ENCODE data around the gene TAS2R1. TPM values are rescaled to one million over a fixed set of nuclear protein-coding genes. Genes with fewer than 3 reads are reported as not detected.

Gene TAS2R1
- total and polyA plus RNA-seq, 10 of the 15 experiments (the other 5 are each of a cell fraction or from before 2014, with no cell fraction given) = not detected

DNA sequence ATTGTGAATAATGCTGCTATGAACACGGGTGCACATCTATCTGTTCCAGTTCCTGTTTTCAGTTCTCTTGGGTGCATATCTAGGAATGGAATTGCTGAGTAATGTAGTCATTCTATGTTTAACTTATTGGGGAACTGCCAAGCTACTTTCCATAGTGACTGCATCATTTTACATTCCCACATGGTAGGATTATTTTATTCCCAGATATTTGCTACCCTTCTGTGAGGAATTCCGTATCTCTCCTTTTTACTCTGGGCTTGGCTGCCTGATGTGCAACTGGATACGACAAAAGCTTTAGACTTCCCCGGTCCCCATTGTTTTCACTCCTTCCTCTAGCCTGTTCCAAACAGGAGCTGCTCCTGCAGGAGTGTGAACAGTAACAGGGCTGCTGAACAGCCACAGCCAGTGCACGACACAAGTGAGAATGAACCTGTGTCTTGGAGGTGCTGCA lies 7.2 kb downstream of the TAS2R1 start (continued):
- TF ChIP-seq, protein P1, sequence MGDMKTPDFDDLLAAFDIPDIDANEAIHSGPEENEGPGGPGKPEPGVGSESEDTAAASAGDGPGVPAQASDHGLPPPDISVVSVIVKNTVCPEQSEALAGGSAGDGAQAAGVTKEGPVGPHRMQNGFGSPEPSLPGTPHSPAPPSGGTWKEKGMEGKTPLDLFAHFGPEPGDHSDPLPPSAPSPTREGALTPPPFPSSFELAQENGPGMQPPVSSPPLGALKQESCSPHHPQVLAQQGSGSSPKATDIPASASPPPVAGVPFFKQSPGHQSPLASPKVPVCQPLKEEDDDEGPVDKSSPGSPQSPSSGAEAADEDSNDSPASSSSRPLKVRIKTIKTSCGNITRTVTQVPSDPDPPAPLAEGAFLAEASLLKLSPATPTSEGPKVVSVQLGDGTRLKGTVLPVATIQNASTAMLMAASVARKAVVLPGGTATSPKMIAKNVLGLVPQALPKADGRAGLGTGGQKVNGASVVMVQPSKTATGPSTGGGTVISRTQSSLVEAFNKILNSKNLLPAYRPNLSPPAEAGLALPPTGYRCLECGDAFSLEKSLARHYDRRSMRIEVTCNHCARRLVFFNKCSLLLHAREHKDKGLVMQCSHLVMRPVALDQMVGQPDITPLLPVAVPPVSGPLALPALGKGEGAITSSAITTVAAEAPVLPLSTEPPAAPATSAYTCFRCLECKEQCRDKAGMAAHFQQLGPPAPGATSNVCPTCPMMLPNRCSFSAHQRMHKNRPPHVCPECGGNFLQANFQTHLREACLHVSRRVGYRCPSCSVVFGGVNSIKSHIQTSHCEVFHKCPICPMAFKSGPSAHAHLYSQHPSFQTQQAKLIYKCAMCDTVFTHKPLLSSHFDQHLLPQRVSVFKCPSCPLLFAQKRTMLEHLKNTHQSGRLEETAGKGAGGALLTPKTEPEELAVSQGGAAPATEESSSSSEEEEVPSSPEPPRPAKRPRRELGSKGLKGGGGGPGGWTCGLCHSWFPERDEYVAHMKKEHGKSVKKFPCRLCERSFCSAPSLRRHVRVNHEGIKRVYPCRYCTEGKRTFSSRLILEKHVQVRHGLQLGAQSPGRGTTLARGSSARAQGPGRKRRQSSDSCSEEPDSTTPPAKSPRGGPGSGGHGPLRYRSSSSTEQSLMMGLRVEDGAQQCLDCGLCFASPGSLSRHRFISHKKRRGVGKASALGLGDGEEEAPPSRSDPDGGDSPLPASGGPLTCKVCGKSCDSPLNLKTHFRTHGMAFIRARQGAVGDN (IDR thresholded peaks at IDR 0.05) = no peak
- TF ChIP-seq SMC3 (IDR thresholded peaks at IDR 0.05; ENCODE audit: borderline replicate concordance, low read length) (no peak), RFX5 (IDR thresholded peaks at IDR 0.05; ENCODE audit: low read depth, low read length) (no peak)

DNA sequence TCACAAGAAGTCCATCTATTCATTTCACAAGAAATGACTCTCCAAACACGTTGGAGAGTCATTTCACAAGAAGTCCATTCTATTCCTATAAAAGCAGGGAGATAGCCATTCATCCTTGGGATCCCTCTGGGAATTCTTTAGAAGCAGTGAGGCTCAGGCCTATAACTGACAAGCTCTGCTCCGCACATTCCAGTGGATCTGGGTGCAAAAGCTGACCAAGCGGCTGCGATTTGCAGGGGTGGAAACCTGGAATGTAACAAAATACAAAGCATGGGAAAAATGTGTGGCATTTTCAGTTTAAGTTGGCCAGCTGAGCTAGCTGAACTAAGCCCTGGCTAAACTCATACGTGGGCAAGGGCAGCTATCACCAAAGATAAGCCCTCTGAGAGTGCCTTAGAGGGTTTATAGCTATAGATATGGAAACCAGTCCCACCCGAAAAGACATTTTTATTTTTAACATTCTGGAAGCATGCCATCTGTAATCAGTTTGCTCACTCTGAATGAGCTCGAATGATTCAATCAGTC lies 8.7 kb downstream of the TAS2R1 start:
- Histone ChIP-seq H3K36me3 (ENCODE audit: control insufficient read depth in 2 of 2, insufficient read depth in 2 of 2, low read length in 1 of 2) (no peaks in the 10 kb centered on the region), H3K27ac (ENCODE audit: control insufficient read depth, insufficient read depth) (no peak overlapping the region), H3K79me2 (ENCODE audit: control insufficient read depth, insufficient read depth, low read length) (no peaks in the 10 kb centered on the region), H2AFZ (ENCODE audit: control insufficient read depth, low read depth, low read length) (no peak overlapping the region), H3K27me3 (replicated peaks in 1 of 2; ENCODE audit: control insufficient read depth in 2 of 2, insufficient read depth in 2 of 2, low read length in 1 of 2) (no peaks in the 10 kb centered on the region), H3K9ac (ENCODE audit: control insufficient read depth, insufficient read depth, low read length) (no peak overlapping the region), H3K4me2 (ENCODE audit: control insufficient read depth, insufficient read depth) (no peak overlapping the region), H4K20me1 (ENCODE audit: control insufficient read depth, insufficient read depth) (no peaks in the 10 kb centered on the region), H3K4me3 (no peak overlapping the region), H3K4me1 (ENCODE audit: control insufficient read depth, insufficient read depth, low read length) (no peaks in the 10 kb centered on the region), H3K9me3 (replicated peaks; ENCODE audit: control insufficient read depth, insufficient read depth, low read length) (no peaks in the 10 kb centered on the region)
- ChIA-PET CTCF (no interaction called here), POLR2A (no interaction called here), SMC1A (ENCODE audit: uncharacterized antibody, unreplicated experiment) (no interaction called here), RAD21 (ENCODE audit: unreplicated experiment) (no interaction called here)
- intact Hi-C loops (cut with micrococcal nuclease; ENCODE audit: unreplicated experiment) (no loop called here), in situ Hi-C loops (cut with MboI) (no loop called here)
- BruUV-seq (replicated peaks) = no TSS peak
- no peak for ATAC-seq
- 24% methylated on average over 6 of the region's 7 CpGs for WGBS (ENCODE audit: insufficient coverage, insufficient replicate concordance, low lambda C conversion rate, missing lambda C conversion rate)
- no peak for FAIRE-seq
- no peak for DNase-seq (ENCODE audit: low read depth, low spot score)
- TF ChIP-seq RB1 (IDR thresholded peaks at IDR 0.05; ENCODE audit: borderline replicate concordance) (no peak), BCL11A (IDR thresholded peaks at IDR 0.05; ENCODE audit: low read depth, low read length) (no peak), EP300 (IDR thresholded peaks at IDR 0.05; ENCODE audit: borderline replicate concordance in 1 of 2, control insufficient read depth in 1 of 2, low read depth in 2 of 2, low read length in 2 of 2) (no peak), WRNIP1 (IDR thresholded peaks at IDR 0.05; ENCODE audit: borderline replicate concordance, low read depth, low read length) (no peak), EGR1 (IDR thresholded peaks at IDR 0.05; ENCODE audit: borderline replicate concordance in 1 of 2, low read depth in 2 of 2, low read length in 2 of 2) (no peak), POLR2A (IDR thresholded peaks at IDR 0.05; ENCODE audit: low read depth, low read length) (no peak), NFYA (IDR thresholded peaks at IDR 0.05; ENCODE audit: borderline replicate concordance, low read depth, low read length) (no peak), SREBF1 (IDR thresholded peaks at IDR 0.05; ENCODE audit: low read length) (no peak), ZNF24 (IDR thresholded peaks at IDR 0.05) (no peak), NR2C1 (IDR thresholded peaks at IDR 0.05) (no peak), POLR2AphosphoS2 (IDR thresholded peaks at IDR 0.05; ENCODE audit: low read depth, low read length) (no peak), PML (IDR thresholded peaks at IDR 0.05; ENCODE audit: low read length) (no peak), STAT3 (IDR thresholded peaks at IDR 0.05; ENCODE audit: low read depth, low read length) (no peak)
- TF ChIP-seq, protein P2, sequence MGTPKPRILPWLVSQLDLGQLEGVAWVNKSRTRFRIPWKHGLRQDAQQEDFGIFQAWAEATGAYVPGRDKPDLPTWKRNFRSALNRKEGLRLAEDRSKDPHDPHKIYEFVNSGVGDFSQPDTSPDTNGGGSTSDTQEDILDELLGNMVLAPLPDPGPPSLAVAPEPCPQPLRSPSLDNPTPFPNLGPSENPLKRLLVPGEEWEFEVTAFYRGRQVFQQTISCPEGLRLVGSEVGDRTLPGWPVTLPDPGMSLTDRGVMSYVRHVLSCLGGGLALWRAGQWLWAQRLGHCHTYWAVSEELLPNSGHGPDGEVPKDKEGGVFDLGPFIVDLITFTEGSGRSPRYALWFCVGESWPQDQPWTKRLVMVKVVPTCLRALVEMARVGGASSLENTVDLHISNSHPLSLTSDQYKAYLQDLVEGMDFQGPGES (IDR thresholded peaks at IDR 0.05) = no peak
- TF ChIP-seq, protein P3, sequence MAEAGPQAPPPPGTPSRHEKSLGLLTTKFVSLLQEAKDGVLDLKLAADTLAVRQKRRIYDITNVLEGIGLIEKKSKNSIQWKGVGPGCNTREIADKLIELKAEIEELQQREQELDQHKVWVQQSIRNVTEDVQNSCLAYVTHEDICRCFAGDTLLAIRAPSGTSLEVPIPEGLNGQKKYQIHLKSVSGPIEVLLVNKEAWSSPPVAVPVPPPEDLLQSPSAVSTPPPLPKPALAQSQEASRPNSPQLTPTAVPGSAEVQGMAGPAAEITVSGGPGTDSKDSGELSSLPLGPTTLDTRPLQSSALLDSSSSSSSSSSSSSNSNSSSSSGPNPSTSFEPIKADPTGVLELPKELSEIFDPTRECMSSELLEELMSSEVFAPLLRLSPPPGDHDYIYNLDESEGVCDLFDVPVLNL (IDR thresholded peaks at IDR 0.05; ENCODE audit: low read depth, low read length) = no peak
